ENCODE measurements around the gene ARHGAP19. TPM values are rescaled to one million over a fixed set of nuclear protein-coding genes. Genes with fewer than 3 reads are reported as not detected.

ARHGAP19 gene
- total and polyA plus RNA-seq, 9 of the 15 experiments (the other 6 are each of a cell fraction or from before 2014, with no cell fraction given), result 14.8 to 49.5 (median 26.8) TPM

- TF ChIP-seq BCLAF1 (IDR thresholded peaks at IDR 0.05; ENCODE audit: borderline replicate concordance in 1 of 2, control insufficient read depth in 1 of 2, low read depth in 2 of 2, low read length in 1 of 2) (peak in 1 of 2 experiments; percentile 95; a peak in 2 of 4 replicates), TSHZ1 (CRISPR knock-in tag; IDR thresholded peaks at IDR 0.05) (no peak), POLR3A (IDR thresholded peaks at IDR 0.05; ENCODE audit: borderline replicate concordance, extremely low read depth, insufficient read depth, insufficient read length) (no peak), JUNB (CRISPR knock-in tag; conservative IDR thresholded peaks at IDR 0.05) (no peak), TAF7 (tag; IDR thresholded peaks at IDR 0.05) (no peak), ZNF431 (CRISPR knock-in tag; IDR thresholded peaks at IDR 0.05) (no peak), ZNF778 (CRISPR knock-in tag; IDR thresholded peaks at IDR 0.05) (no peak), KAT7 (CRISPR knock-in tag; IDR thresholded peaks at IDR 0.05; ENCODE audit: borderline replicate concordance) (no peak)
- TF ChIP-seq, protein P1, sequence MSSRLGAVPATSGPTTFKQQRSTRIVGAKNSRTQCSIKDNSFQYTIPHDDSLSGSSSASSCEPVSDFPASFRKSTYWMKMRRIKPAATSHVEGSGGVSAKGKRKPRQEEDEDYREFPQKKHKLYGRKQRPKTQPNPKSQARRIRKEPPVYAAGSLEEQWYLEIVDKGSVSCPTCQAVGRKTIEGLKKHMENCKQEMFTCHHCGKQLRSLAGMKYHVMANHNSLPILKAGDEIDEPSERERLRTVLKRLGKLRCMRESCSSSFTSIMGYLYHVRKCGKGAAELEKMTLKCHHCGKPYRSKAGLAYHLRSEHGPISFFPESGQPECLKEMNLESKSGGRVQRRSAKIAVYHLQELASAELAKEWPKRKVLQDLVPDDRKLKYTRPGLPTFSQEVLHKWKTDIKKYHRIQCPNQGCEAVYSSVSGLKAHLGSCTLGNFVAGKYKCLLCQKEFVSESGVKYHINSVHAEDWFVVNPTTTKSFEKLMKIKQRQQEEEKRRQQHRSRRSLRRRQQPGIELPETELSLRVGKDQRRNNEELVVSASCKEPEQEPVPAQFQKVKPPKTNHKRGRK (tag; IDR thresholded peaks at IDR 0.05), result no peak
Observed at GRCh38 chr10:97334370-97335175, 42.1 kb upstream of the ARHGAP19 start, which contains the start of gene FRAT2 (continued).

Data from K562 (cell line).